ENCODE measurements around the gene FAM120A.
A peak's percentile ranks its signal among the peaks of the same experiment; 100 is the strongest.

Gene FAM120A

GRCh38 chr9:93557366-93558137 is 106.1 kb downstream of the FAM120A start:
- DNase-seq (ENCODE audit: low read depth) = no peak

GRCh38 chr9:93558503-93558902 is 107.0 kb downstream of the FAM120A start:
- DNase-seq (ENCODE audit: low read depth) = no peak

GRCh38 chr9:93560991-93561390 is 109.5 kb downstream of the FAM120A start:
- no peak for DNase-seq (ENCODE audit: low read depth)

GRCh38 chr9:93562157-93562556 is 110.7 kb downstream of the FAM120A start:
- no peak for DNase-seq (ENCODE audit: low read depth)

- DNase-seq (ENCODE audit: low read depth) = no peak
These were observed 113.6 kb downstream of the FAM120A start for GRCh38 chr9:93565089-93565488.

- DNase-seq (ENCODE audit: low read depth) = peak; percentile 67
These were observed 115.2 kb downstream of the FAM120A start for GRCh38 chr9:93566408-93567270.

- no peak for DNase-seq (ENCODE audit: low read depth)
These were observed 115.9 kb downstream of the FAM120A start for GRCh38 chr9:93567271-93567959.

- DNase-seq (ENCODE audit: low read depth) = no peak
These were observed 116.7 kb downstream of the FAM120A start for GRCh38 chr9:93568169-93568568.

GRCh38 chr9:93569621-93570174 is 118.2 kb downstream of the FAM120A start:
- DNase-seq (ENCODE audit: low read depth) = no peak

- DNase-seq (ENCODE audit: low read depth) = no peak
These were observed 120.7 kb downstream of the FAM120A start for GRCh38 chr9:93572221-93572620.

- no peak for DNase-seq (ENCODE audit: low read depth)
These were observed 121.4 kb downstream of the FAM120A start for GRCh38 chr9:93572636-93573515.

- no peak for DNase-seq (ENCODE audit: low read depth)
These were observed 122.0 kb downstream of the FAM120A start for GRCh38 chr9:93573516-93573828.

GRCh38 chr9:93574091-93574899 is 122.8 kb downstream of the FAM120A start:
- DNase-seq (ENCODE audit: low read depth) = no peak

GRCh38 chr9:93574900-93575795 is 123.7 kb downstream of the FAM120A start:
- no peak for DNase-seq (ENCODE audit: low read depth)

GRCh38 chr9:93575796-93576257 is 124.3 kb downstream of the FAM120A start:
- DNase-seq (ENCODE audit: low read depth) = no peak

GRCh38 chr9:93576258-93577077 is 125.0 kb downstream of the FAM120A start, which contains the start of gene PHF2:
Gene PHF2 (plus strand): TSS chr9:93576584. CDS start chr9:93576774, 190 bp downstream.
- no peak for DNase-seq (ENCODE audit: low read depth)

- DNase-seq (ENCODE audit: low read depth) = no peak
These were observed 125.8 kb downstream of the FAM120A start for GRCh38 chr9:93577078-93577974.
